GM21381 (cell line): ENCODE results near the gene PITX1.
"Not testable (repeated sequence)": the region's sequence is repeated elsewhere in the genome, so short reads cannot be mapped to it uniquely, and the experiment has no call there.

Experiments
- ATAC-seq: cut with Tn5 transposase; IDR thresholded peaks from one replicate; pipeline ENCODE4 v1.9.1; 2021; ENCODE audit warnings: mild to moderate bottlenecking, moderate library complexity; ENCODE audit not compliant: unreplicated experiment

PITX1 gene

GRCh38 chr5:135011355-135012032, 22.5 kb downstream of the PITX1 start:
- ATAC-seq: no peak

- no peak for ATAC-seq
These were observed 23.3 kb downstream of the PITX1 start for GRCh38 chr5:135010502-135011354.

DNA sequence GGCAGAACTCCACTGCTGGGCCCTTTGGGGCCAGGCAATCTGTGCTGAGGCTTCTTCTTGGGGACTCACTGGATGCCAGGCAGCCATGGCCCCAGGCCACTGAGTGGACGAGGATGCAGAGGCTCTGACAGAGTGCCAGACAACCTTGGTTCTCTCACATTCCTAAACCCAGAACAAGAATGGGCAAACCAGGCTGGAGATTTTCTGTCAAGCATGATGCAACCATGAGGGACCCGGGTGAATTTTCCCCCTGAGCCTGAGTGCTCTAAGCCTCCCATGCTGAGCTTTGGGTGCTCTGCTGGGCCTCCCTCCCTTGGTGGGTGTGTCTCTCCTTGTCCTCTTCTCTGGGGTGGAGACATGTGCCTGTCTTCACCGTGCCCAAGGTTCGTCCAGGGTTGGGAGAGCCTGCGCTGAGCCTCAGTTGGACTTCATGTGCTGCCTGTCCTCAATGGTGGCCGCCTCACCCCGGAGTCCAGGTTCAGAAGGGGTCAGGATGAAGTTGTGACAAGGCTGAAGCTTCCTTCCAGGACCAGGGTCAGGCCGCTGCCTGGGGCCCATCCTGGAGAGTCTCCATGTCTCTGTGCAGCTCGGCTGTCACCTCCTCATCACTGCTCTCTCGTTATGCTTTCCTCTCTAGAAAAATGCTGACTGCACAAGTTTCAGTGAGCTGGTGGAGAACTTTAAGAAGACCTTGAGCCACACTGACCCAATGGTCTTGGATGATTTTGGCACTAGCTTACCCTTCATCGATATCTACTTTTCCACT, 24.1 kb downstream of the PITX1 start:
- ATAC-seq: no peak

DNA sequence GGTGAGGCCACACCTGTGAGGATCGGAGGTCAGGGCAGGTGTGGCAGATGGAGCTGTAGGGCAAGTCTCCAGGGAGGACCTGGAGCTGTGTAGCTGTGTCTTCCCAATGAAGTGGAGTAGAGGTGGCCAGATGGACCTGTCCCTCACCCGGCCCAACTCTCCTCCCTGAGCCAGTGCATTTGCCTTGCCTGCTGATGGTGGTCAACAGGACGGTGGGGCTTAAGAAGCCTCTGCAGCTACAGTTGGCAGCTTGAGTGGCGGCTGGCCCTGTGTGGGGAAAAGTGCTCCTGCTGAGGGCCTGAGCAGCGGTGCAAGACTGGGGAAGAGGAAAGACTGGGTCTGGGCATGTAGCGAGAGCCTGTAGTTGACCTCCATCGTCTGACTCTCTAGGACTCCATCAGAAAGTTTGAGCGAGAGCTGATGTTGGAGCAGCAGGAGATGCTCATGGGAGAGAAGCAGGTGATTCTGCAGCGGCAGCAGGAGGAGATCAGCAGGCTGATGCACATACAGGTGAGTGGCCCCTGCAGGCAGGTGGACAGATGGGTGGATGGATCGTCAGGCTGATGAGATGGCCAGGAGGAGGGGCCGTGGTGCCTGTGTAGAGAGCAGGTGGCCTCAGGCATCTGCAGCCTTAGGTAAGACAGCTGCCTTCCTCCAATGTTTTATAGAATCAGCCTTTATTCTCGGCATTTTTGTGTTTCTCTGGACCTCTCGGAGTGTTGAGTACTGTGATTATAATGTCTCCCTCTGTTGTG, 24.9 kb downstream of the PITX1 start:
- ATAC-seq: no peak

DNA sequence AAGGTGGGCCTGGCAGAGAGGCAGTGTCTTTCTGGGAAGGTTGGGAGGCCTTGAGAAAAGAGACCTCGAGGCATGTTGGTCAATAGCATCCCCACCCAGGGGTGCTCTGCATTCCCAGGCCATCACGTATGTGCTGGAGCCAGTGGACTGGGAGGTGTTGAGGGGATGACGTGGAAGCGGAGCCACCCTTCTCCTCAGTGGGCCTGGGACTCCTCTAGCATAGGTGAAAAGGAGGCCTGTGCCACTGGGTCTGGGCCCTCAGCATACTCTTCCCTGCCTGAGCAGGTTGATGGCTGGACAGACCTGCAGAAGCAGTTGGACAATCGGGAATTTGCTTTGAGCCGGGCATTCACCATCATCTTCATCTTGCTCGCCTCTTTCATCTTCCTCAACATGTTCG, 25.5 kb downstream of the PITX1 start:
- no peak for ATAC-seq

DNA sequence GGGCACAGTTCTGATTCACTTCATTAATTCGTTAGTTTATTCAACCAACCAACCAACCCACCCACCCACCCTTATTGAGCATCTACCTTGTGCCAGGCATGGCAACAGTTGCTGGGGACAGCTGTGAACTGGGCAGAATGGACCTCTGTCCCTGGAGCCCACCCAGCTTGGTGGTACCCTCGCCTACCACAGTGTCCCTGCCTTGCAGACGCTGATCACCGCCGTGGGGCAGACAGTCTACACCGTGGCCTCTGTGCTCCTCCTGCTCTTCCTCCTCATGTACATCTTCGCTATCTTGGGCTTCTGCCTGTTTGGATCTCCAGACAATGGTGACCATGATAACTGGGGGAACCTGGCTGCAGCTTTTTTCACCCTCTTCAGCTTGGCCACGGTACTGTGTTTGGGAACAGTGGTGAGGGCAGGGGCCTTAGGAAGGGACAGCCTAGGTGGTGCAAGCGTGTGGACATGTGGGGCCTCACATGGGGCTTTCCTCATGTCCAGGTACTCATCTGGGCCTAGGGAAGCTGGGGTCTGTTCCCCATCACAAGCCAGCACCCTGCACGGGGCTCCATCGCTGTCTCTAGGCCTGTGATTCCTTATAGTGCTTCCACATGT, 26.2 kb downstream of the PITX1 start:
- no peak for ATAC-seq

- ATAC-seq: no peak
These were observed 26.7 kb downstream of the PITX1 start for GRCh38 chr5:135007305-135007704.

DNA sequence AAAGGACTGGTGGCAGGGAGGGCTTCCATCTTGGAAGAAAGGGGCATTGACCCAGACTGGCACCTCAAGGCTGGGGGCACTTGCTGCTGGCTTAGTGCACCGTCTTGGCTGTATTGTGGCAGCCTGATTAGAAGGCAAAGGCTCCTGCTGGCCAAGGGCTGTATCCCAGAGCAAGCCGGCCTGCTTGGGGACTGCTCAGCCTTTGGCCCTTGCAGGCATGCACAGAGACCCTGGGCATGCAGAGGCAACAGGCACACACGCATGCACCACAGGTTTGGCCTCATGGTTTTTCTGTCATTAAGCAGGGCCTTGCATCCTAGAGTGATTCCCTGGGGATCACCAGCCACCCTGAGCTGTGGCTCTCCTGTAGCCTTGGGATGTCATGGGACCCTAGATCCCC, 29.0 kb downstream of the PITX1 start:
- ATAC-seq: no peak

DNA sequence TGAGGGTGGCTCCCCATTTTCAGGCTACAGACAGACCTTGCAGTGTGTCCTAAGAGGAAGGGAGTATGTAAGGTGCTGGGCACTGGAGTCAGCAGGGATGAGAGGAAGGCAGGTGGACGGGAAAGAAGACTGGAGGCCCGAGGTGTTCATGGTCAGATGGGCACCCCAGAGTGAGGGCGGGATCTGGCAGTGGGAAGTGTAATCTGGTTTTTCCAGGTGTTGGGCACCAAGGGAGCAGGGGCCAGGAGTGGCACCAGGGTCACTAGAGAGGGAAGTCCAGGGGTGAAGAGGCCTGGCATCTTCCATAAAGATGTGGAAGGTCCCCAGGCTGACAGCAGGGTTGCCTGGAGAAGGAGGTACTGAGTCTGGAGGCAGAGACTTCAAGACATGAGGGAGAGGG, 29.7 kb downstream of the PITX1 start:
- no peak for ATAC-seq

GRCh38 chr5:134998068-134998467, 36.0 kb downstream of the PITX1 start:
- ATAC-seq: not testable (repeated sequence)

DNA sequence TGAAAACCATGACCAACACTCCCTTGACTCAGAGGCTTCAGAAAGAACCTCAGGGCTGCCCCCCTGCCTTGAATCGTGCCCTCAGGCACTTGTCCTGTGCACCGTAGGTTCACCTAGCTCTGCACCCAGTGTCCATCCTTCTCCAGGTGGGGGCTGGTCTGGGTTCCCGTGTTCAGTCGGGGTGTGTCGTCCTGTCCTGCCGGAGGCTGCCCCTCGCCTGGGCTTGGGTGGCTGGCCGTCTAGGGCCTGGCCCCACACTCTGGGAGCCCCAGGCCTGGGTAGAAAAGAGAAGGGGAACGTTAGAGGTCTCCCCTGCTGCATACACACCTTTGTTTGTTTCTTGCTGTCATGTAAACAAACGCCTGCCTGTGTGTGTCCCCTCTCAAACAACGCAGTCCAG, 37.0 kb downstream of the PITX1 start:
- no peak for ATAC-seq

- ATAC-seq: no peak
These were observed 38.1 kb downstream of the PITX1 start for GRCh38 chr5:134995850-134996402.

DNA sequence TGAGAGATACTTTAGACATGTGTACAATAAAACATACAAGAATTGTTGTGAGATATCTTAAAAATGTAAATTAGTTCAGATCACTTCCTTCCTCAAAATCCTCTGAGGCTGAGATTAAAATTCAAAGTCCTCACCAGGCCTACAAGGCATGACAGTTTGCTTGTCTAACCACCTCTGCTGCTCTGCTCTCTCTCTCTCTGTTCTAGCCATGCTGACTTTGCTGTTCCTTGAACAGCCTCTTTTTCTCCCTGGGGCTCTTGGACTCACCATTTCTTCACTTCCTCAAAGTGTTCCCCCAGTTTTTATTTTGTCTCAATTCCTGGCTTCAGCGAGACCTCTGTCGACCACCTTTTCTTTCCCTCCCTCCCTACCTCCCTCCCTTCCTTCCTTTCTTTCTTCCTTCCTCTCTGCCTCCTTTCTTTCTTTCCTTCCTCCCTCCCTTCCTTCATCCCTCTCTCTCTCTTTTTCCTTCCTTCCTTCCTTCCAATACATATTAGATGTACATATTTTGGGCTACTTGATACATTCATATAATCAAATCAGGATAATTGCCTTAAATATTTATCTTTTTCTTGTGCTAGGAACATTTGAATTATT, 39.4 kb downstream of the PITX1 start:
- ATAC-seq: no peak

DNA sequence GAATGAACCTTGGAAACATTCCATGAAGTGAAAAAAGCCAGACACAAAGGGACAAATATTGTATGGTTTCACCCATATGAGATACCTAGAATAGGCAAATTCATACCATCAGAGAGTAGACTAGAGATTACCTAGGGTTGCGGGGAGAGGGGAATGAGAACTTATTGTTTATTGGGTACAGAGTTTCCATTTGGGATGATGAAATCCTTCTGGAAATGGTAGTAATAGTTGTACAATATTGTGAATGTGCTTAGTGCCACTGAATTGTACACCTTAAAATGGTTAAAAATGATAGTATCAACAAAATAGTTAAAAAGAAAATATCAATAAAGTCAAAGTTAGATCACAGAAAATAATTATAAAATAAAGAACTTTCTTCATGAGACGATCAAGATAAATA, 40.9 kb downstream of the PITX1 start:
- no peak for ATAC-seq

GRCh38 chr5:134992148-134992547, 41.9 kb downstream of the PITX1 start:
- ATAC-seq: no peak

- ATAC-seq: not testable (repeated sequence)
These were observed 43.8 kb downstream of the PITX1 start for GRCh38 chr5:134990183-134990582.

- no peak for ATAC-seq
These were observed 44.7 kb downstream of the PITX1 start for GRCh38 chr5:134989266-134989830.

DNA sequence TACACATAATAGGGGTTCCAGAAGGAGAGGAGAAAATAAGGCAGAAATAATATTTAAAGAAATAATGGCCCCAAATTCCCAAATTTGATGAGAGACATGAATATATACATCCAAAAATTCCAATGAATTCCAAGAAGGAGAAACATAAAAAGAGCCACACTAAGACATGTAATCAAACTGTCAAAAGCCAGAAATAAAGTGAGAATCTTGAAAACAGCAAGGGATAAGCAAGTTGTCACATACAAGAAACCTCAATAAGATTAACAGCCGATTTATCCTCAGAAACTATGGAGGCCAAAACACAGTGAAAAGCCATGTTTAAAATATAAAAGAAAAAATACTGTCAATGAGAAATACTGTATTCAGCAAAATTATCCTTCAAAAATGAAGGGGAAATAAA, 51.8 kb downstream of the PITX1 start:
- no peak for ATAC-seq

GRCh38 chr5:134979416-134979815, 54.6 kb downstream of the PITX1 start:
- ATAC-seq: no peak
